ENCODE data around the gene TUBB.
A peak's percentile ranks its signal among the peaks of the same experiment; 100 is the strongest.

TUBB gene

GRCh38 chr6:30738532-30738931 is 18.4 kb downstream of the TUBB start:
- CTCF ChIA-PET: interaction anchor here (0.7 to 30.8 kb wide), 8 partner anchors 13 to 73 kb away, joined by 3 to 776 read pairs (median 3); partner anchors contain the start of gene DHX16
- DNase-seq (ENCODE audit: extremely low spot score): no peak
- POLR2A ChIA-PET: interaction anchor here (1.5 kb wide), 1 partner anchor 21 kb away, joined by 4 read pairs; the partner anchor contains the start of gene MDC1
- TF ChIP-seq CTCF (IDR thresholded peaks at IDR 0.05; ENCODE audit: control extremely low read depth, extremely low read depth, low read depth, missing control alignments): no peak

GRCh38 chr6:30740540-30740870 is 20.4 kb downstream of the TUBB start:
- ChIA-PET CTCF (interaction anchor here (0.8 to 2.4 kb wide), 6 partner anchors 9 to 347 kb away, joined by 3 to 18 read pairs (median 3); no protein-coding TSS in a partner anchor), POLR2A (interaction anchor here (0.6 kb wide), 1 partner anchor 610 kb away, joined by 3 read pairs; no protein-coding TSS in a partner anchor)
- DNase-seq (ENCODE audit: extremely low spot score): no peak
- TF ChIP-seq CTCF (IDR thresholded peaks at IDR 0.05; ENCODE audit: control extremely low read depth, extremely low read depth, low read depth, missing control alignments): no peak

- ChIA-PET POLR2A (interaction anchor here (0.6 kb wide), 1 partner anchor 610 kb away, joined by 3 read pairs; no protein-coding TSS in a partner anchor), CTCF (interaction anchor here (0.8 to 2.4 kb wide), 7 partner anchors 10 to 346 kb away, joined by 3 to 18 read pairs (median 4); no protein-coding TSS in a partner anchor)
- no peak for TF ChIP-seq CTCF (IDR thresholded peaks at IDR 0.05; ENCODE audit: control extremely low read depth, extremely low read depth, low read depth, missing control alignments)
- no peak for DNase-seq (ENCODE audit: extremely low spot score)
Observed at GRCh38 chr6:30741063-30741779, 21.1 kb downstream of the TUBB start.

- no peak for TF ChIP-seq CTCF (IDR thresholded peaks at IDR 0.05; ENCODE audit: control extremely low read depth, extremely low read depth, low read depth, missing control alignments)
- ChIA-PET CTCF (interaction anchor here (0.9 to 1.5 kb wide), 4 partner anchors 11 to 200 kb away, joined by 3 to 6 read pairs (median 4); no protein-coding TSS in a partner anchor), POLR2A (interaction anchor here (0.7 kb wide), 1 partner anchor 11 kb away, joined by 3 read pairs; no protein-coding TSS in a partner anchor)
Observed at GRCh38 chr6:30741789-30742315, 21.7 kb downstream of the TUBB start.

GRCh38 chr6:30742316-30743098 is 22.4 kb downstream of the TUBB start, which contains the start of gene FLOT1:
Gene FLOT1 (minus strand): TSS chr6:30742687. CDS start chr6:30742189, 498 bp downstream.
- ChIA-PET CTCF (interaction anchor here (0.9 to 2.1 kb wide), 7 partner anchors 11 to 201 kb away, joined by 3 to 8 read pairs (median 4); no protein-coding TSS in a partner anchor), POLR2A (interaction anchor here (0.7 kb wide), 1 partner anchor 12 kb away, joined by 3 read pairs; no protein-coding TSS in a partner anchor)
- TF ChIP-seq CTCF (IDR thresholded peaks at IDR 0.05; ENCODE audit: control extremely low read depth, extremely low read depth, low read depth, missing control alignments): no peak
- peak; percentile 94 for DNase-seq (ENCODE audit: extremely low spot score)

More at GRCh38 chr6:30741789-30742315, 21.7 kb downstream of the TUBB start:
- DNase-seq (ENCODE audit: extremely low spot score): no peak

All from GM10248 (cell line).